RPMI8226 (cell line): Measurements from ENCODE around the gene CHD3.
"Not testable (repeated sequence)": the region's sequence is repeated elsewhere in the genome, so short reads cannot be mapped to it uniquely, and the experiment has no call there.

Source experiments
- DNase-seq: peaks from one replicate; pipeline ENCODE4 v3.0.0-alpha.2; 2015

CHD3 gene

DNA sequence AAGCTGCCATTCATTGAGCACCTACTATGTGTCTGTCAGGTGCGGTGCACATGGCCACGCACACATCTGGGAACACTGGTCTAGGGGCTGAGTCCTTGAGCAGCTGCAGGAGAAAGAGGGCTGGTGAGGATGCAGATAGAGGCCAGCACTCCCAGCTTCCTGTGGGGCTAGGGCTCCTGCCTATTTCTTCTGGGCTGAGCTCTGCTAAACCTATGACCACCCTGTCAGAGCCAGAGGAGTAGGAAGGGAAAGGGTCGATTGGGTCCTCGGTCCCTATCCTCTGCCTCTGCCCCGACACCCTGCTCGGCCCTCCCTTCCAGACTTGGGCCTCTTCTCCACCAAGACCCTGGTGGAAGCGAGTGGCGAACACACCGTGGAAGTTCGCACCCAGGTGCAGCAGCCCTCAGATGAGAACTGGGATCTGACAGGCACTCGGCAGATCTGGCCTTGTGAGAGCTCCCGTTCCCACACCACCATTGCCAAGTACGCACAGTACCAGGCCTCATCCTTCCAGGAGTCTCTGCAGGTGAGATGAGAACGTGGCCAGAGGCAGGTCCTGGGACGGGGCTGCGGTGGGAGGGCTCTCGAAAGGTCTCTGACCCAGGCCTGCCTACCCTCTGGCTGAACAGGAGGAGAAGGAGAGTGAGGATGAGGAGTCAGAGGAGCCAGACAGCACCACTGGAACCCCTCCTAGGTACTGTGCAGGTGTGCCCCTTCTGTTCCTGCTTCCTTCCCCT is 37.7 kb upstream of the CHD3 start:
- no peak for DNase-seq

DNA sequence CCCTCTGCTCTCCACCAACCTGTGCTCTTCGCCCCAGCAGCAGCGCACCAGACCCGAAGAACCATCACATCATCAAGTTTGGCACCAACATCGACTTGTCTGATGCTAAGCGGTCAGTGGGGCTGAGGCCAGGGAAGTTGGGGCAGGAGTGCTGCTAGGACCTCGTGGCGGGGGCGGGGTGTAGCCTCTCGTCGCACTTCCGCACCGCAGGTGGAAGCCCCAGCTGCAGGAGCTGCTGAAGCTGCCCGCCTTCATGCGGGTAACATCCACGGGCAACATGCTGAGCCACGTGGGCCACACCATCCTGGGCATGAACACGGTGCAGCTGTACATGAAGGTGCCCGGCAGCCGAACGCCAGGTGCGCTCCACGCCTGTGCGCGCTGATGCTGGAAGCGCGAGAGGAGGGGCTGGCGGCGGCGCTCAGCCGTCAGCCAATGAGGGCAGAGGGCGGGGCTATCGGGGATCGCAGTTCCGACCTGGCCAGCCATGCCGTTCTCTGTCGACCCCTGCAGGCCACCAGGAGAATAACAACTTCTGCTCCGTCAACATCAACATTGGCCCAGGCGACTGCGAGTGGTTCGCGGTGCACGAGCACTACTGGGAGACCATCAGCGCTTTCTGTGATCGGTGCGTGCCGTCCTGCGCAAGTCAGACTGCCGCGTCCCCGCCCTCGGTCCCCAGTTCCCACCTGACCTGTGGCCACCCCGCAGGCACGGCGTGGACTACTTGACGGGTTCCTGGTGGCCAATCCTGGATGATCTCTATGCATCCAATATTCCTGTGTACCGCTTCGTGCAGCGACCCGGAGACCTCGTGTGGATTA is 36.9 kb upstream of the CHD3 start:
- DNase-seq: peak; percentile 94

DNA sequence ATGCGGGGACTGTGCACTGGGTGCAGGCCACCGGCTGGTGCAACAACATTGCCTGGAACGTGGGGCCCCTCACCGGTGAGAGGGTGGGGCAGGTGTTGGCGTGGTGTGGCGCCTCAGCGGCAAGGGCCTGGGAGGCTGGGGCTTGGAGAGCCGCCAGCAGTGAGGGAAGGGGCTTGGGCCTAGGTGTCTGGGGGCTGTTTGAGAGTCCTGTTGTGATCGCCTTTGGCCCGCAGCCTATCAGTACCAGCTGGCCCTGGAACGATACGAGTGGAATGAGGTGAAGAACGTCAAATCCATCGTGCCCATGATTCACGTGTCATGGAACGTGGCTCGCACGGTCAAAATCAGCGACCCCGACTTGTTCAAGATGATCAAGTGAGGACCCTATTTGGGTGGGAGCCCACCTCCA is 36.3 kb upstream of the CHD3 start:
- no peak for DNase-seq

DNA sequence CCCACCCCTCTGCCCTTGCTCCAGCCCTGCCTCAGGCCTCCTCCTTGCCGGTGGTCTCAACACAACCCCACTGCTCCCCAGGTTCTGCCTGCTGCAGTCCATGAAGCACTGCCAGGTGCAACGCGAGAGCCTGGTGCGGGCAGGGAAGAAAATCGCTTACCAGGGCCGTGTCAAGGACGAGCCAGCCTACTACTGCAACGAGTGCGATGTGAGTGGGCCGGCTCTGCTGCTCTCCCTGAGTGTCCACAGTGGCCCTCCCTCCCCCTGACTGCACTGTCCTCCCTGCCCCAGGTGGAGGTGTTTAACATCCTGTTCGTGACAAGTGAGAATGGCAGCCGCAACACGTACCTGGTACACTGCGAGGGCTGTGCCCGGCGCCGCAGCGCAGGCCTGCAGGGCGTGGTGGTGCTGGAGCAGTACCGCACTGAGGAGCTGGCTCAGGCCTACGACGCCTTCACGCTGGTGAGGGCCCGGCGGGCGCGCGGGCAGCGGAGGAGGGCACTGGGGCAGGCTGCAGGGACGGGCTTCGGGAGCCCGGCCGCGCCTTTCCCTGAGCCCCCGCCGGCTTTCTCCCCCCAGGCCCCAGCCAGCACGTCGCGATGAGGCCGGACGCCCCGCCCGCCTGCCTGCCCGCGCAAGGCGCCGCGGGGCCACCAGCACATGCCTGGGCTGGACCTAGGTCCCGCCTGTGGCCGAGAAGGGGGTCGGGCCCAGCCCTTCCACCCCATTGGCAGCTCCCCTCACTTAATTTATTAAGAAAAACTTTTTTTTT is 35.5 kb upstream of the CHD3 start:
- DNase-seq: no peak

DNA sequence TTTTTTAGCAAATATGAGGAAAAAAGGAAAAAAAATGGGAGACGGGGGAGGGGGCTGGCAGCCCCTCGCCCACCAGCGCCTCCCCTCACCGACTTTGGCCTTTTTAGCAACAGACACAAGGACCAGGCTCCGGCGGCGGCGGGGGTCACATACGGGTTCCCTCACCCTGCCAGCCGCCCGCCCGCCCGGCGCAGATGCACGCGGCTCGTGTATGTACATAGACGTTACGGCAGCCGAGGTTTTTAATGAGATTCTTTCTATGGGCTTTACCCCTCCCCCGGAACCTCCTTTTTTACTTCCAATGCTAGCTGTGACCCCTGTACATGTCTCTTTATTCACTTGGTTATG is 34.9 kb upstream of the CHD3 start:
- DNase-seq: no peak

DNA sequence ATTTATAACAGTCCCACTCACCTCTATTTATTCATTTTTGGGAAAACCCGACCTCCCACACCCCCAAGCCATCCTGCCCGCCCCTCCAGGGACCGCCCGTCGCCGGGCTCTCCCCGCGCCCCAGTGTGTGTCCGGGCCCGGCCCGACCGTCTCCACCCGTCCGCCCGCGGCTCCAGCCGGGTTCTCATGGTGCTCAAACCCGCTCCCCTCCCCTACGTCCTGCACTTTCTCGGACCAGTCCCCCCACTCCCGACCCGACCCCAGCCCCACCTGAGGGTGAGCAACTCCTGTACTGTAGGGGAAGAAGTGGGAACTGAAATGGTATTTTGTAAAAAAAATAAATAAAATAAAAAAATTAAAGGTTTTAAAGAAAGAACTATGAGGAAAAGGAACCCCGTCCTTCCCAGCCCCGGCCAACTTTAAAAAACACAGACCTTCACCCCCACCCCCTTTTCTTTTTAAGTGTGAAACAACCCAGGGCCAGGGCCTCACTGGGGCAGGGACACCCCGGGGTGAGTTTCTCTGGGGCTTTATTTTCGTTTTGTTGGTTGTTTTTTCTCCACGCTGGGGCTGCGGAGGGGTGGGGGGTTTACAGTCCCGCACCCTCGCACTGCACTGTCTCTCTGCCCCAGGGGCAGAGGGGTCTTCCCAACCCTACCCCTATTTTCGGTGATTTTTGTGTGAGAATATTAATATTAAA is 34.4 kb upstream of the CHD3 start:
- no peak for DNase-seq

DNA sequence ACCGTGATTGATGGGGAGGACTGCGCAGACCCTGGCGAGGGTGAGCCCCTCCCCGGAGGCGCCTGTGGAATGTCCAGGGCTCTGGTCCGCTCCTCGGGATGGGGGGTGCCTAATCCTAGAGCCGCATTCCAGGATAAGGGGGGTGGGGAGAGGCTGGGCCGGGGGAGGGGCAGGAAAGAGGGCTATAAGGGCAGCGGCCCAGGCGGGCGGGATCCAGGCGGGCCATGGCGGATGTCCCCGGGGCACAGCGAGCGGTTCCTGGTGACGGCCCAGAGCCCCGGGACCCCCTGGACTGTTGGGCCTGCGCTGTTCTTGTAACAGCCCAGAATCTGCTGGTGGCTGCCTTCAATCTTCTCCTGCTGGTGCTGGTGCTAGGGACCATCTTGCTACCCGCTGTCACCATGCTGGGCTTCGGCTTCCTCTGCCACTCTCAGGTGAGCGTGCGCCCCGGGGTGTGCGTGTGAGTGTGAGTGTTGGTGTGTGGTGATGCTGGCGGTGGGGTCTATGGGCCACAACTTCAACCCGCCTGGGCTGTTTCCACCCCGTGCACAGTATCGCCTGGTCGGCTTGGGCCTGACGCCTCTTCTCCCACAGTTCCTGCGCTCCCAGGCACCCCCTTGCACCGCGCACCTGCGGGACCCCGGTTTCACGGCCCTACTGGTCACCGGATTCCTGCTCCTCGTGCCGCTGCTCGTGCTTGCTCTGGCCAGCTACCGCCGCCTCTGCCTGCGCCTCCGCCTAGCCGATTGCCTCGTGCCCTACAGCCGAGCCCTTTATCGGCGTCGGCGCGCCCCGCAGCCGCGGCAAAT is 33.5 kb upstream of the CHD3 start, which contains the start of gene TMEM88:
Gene TMEM88 (plus strand): TSS at position 216 of the 809 bp plus-strand sequence. CDS start 9 bp downstream, at position 225.
- no peak for DNase-seq

DNA sequence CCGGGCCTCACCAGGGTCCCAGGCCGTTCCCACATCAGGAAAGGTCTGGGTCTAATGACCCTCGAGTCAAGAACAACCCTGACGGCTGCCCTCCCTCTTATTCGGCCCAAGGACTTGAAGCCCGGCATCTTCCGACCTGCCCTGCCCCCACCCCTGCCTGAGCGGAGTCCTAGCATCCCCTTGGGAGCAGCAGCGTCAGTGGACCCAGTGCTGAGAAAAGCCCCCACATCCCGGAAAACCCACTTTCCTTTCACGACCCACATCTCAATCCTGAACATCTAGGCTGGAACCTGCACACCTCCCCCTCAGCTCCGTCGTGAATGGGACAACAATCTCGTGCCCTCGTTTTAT is 33.0 kb upstream of the CHD3 start:
- DNase-seq: no peak

DNA sequence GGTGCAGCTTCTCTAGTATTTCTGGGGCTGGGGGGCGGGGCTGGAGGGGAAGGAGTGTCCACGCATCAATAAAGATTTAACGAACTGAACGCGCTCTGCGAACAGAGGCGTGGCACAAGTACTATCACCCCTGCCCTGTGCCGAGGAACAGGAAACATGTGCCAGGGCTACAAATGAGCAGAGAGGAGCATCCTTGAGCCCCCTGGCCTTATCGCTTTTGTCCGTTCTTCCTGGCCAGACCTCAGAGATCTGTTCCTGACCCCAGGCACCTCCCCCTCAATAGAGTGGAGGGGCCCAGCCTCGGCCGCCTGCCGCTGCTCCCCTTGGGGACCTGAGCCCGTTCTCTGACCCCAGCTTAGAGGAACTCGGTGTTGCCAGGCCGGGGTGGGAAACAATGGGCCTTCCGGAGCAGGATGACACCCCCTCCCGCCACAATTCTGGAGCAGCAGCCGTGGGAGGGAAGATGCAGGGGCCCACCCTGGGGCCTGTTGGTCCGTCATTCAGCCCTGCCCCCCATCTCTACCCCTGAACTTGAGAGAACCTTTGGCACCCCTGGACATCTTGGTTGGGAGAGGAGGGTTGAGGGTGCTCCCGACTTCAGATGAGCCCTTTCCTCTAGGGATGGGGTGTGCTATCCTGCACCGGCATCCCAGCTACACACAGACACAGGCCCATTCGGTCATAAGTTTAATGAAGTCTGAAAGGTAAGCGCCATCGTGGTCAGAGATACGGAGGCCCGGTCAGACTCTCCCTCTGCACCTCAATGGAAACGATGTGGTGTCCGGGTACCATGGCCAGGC is 32.4 kb upstream of the CHD3 start:
- peak; percentile 23 for DNase-seq

DNA sequence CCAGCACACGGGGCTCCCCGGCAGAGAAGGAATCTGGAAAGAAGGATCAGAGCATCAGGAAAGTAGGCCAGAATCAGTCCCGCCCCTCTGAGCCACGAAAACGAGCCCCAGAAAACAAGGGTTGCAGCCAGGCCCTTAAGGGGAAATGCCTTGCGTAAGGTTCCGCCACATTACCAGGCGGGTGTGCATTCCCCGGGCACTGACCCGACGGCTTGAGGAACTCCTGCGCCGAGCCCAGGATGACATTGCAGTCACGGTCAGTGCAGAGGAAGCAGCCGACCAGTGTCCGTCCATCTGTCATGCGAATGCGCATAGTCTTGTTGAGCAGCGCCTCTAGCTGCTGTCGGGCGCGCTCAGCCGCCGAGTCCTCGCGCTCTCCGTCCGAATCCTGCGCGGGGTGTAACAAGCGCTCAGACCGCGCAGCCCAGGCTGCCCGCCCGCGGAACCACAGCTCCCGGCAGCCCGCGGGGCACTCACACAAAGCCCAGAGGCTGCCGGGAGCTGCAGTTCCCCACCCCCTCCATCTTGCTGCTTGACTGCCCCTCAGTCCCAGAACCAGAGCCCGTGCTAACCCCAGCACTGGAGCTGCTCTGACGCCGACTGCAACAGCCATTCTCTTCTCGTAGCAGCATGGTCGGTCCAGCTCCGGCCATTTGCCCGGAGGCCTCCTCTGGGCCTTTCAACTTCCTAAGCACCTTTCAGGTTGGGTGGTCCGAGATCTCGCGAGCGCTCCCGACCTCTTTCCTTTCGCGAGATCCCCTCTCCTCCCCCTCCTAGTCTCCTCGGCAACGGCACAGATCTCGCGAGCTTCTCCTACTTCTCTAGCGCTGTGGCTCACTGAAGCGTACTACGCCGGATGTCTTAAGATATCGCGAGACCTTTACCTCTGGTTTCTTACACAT is 31.5 kb upstream of the CHD3 start, which contains the start of gene NAA38:
Gene NAA38 (minus strand): TSS at position 749 of the 902 bp plus-strand sequence. CDS start 96 bp downstream, at position 653.
- peak; percentile 97 for DNase-seq

DNA sequence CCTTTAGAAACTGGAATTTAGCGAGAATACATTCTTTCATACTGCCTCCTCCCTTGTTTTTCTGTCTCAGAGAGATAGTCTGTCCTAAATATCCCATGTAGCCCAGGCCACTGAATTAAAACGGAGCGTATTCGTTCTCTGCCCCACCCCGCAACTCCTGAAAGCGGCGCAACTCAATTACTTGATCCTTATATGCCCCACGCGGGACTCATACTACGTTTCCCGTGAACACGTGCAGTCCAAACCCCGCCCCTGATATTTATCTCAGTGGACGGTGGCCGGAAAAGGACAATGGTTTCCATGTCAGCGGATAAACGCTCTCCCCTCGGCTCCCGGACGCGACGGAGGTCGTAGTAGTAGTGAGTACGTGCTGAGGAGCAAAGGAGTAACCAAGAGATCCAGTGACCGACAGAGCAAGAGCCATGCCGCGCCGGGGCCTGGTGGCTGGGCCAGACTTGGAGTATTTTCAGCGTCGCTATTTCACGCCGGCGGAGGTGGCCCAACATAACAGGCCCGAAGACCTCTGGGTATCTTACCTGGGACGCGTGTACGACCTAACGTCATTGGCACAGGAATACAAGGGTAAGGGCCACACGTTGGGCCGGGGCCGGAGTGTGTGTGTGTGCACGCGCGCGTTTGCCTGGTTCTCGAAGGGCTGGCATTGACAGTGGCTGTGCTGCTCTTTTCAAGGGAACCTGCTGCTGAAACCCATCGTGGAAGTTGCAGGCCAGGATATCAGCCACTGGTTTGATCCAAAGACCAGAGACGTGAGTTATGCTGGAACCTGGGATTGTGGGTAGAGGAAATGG is 30.7 kb upstream of the CHD3 start, which contains the start of gene CYB5D1:
Gene CYB5D1 (plus strand): TSS at position 291 of the 809 bp plus-strand sequence. CDS start 132 bp downstream, at position 423.
- DNase-seq: peak; percentile 91

DNA sequence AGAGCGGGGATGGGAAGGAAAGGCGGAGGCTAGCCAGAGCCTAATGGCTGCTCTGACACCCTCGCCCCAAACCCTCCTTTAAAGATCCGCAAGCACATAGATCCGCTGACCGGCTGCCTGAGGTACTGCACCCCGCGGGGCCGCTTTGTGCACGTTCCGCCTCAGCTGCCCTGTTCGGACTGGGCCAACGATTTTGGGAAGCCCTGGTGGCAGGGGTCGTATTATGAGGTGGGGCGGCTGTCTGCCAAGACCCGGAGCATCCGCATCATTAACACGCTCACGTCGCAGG is 30.1 kb upstream of the CHD3 start:
- DNase-seq: peak; percentile 79

DNA sequence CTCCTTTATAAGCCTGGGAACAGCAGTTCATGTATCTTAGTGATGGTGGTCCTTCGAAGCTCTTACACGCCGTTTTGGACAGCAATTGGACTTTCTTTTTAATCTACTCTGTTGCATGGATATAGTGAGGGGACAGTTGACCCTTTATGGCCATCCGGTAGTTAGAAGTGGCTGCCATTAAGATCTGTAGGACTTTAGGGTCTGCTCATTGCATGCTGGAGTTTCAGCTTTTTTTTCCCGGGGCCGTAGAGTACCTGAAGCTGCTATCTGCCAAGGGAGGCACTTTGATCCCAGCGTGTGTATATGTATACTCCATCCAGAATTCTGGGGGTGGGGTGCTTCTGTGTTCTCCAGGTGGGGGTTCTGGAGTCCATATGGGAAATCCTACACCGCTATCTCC is 29.6 kb upstream of the CHD3 start:
- no peak for DNase-seq

DNA sequence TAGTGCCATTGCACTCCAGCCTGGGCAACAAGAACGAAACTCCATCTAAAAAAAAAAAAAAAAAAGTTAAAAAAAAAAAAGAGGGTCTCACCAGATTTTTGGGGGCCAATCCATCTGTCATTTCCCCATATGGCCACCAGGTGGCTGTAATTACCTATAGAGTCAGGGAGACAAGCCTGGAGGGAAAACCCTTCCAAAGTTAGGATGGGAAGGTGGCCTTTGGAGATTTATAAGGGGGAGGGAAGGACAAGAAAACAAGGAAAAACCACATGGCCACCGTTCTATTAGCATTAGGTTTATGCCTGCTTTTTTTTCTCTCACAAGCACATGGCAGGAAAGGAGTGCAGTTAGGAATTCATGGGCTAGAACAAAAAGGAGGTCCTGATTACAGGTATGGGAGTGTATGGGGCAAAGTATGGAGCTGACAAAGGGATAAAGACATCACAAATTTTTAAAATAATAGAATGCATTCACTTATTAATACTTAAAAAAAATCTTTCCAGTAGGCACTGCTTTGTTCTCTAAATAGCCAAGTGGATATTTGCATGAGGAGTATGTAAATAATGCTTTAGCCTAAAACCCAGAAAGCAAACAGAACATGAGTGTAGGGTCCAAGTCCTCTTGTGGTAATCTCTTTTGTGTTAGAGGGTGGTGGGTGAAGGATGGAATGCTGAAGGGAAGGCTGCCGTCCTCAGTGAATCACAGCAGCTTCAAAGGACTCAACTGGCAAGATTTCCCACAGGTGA is 25.7 kb upstream of the CHD3 start:
- DNase-seq: no peak

DNA sequence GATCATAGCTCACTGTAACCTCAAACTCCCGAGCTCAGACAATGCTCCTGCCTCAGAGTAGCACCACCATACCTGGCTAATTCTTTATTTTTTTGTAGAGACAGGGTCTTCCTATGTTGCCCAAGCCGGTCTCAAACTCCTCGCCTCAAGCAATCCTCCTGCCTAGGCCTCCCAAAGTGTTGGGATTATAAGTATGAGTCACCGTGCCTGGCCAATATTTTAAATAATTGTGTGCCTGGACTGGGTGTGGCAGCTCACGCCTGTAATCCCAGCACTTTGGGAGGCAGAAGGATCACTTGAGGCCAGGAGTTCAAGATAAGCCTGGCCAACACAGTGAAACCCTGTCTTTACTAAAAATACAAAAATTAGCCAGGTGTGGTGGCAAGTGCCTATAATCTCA is 24.2 kb upstream of the CHD3 start:
- DNase-seq: not testable (repeated sequence)

DNA sequence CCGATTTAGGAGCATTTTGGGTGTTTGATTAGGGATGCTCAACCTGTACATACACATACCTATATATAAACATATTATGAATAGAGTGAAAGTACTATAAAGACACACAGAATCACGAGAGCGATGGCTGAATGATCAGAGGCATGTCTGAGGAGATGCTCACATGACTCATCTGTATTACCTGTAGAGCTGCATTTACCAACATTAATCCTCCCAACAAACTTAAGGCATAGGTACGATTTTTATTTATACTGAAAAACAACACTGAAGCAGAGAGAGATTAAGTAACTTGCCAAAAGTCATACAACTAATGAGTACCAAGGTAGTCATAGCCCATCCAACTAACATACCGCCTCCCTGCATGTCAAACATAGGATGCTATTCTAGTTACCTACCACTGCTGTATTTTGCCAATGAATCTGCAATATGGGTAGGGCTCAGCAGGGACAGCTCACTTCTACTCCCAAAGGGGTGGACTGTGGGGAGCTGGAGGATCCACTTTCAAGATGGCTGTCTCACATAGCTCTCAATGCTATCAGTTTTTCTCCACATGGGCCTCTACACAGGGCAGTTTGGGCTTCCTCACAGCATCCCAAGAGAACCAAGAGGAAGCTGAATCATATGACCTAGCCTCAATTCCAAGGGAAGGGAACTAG is 23.5 kb upstream of the CHD3 start:
- DNase-seq: no peak

DNA sequence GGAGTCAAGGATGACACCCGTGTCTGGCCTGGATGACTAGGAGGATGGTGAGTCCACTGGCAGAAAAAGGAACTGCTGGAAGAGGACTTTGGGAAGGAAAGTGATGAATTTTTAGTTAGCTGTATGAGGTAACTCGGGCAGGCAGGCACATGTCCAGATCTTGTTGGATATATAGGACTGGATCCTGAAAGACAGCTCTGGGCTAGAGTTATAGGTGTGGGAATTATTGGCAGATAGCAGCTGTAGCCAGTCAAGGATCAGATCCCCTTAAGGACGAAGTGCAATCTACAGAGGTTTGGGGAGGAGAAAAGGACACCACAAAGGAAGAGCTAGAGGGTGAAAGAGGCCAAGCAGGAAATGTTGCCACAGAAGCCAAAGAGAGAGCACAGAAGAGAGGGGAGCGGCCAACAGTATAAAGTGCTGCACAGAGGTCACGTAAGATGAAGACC is 20.7 kb upstream of the CHD3 start:
- no peak for DNase-seq

DNA sequence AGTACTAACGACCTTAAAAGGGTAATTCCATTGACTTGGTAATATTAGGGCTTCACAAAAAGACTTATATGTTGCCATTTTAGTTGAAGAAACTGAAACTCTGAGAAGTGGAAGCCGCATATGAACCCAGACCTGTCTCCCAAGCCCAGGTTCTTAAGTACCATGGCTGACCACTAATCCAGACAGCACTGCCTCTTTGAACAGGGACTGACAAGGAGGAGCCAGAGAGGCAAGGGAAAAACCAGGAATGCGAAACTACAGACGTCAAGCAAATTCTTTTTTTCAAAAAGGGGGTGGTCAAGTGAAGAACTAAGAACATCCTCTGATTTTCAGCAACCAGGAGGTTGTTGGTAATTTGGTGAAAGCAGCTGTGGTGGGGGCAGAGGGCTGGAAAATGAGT is 15.5 kb upstream of the CHD3 start:
- no peak for DNase-seq
